Measurements from ENCODE around the gene IAPP.
"Not testable (repeated sequence)": the region's sequence is repeated elsewhere in the genome, so short reads cannot be mapped to it uniquely, and the experiment has no call there.

IAPP gene

DNA sequence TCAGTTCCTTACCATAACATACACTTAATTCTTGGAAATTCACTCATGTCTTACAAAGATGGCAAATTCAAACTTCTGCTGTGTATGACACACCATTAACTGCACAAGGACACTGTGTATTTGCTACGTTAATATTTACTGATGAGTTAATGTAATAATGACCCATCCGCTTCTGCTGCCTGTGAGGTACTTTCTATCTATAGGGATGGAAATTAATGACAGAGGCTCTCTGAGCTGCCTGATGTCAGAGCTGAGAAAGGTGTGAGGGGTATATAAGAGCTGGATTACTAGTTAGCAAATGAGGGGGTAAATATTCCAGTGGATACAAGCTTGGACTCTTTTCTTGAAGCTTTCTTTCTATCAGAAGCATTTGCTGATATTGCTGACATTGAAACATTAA is at the start of gene IAPP:
Gene IAPP, plus strand, starts transcription at position 301 of the 400 bp plus-strand sequence. CDS start 450 bp downstream, outside the sequence.
- DNase-seq (ENCODE audit: low read depth) = no peak

DNA sequence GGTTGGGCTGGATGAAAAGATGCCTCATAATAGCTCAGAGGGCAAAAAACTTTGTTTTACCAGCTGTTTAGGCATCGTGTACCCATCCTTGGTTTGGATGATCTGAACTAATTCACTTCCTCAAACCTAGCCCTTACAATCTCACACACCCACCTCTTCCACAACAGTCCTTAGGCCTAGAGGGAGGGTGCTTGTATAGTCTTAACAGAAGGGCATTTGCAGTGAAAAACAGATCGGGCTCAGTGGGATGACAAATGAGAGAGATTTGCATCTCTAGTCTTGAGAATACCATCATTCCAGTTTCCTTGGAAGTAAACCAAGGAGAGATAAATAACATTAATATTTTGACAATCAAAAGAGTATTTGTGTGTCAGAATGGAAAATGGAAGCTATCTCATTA is 49.0 kb upstream of the IAPP start:
- no peak for DNase-seq (ENCODE audit: low read depth)

DNA sequence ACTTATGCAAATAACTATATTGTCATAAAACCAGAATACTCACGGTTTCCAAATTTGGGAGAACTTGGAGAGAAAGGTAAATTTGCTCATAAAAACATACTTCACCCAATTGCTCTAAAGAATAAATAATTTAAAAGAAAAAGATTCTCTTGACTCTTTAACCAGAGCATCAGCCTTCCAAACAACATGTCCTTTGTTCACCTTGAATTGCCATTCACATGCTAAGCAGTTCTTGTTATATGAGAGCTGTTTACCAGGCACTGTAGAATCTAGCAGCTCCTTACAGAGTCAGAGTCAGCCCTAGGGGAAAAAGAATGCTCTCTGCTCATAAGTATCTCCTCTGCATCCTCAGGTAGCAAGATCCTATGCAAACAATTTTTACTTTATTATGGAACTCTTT is 48.2 kb upstream of the IAPP start:
- DNase-seq (ENCODE audit: low read depth) = no peak

DNA sequence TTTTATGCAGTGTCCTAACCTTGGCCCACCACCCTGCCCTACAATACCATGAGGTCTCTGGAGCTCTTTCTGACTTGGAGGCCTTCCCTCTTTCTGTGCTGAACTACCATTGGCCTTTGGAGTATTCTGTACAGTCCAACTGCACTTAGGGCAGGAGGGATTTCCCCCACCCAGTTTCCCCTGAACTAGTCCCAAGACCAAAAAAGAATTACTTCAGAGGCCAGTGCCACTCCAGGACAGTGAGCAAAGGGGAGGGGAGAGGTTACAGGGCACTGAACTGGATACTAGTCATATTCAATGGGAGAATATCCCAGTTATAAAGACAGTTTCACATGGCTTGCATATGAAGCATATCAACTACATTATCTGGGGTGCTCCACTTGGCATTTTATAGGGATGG is 44.1 kb upstream of the IAPP start:
- no peak for DNase-seq (ENCODE audit: low read depth)

DNA sequence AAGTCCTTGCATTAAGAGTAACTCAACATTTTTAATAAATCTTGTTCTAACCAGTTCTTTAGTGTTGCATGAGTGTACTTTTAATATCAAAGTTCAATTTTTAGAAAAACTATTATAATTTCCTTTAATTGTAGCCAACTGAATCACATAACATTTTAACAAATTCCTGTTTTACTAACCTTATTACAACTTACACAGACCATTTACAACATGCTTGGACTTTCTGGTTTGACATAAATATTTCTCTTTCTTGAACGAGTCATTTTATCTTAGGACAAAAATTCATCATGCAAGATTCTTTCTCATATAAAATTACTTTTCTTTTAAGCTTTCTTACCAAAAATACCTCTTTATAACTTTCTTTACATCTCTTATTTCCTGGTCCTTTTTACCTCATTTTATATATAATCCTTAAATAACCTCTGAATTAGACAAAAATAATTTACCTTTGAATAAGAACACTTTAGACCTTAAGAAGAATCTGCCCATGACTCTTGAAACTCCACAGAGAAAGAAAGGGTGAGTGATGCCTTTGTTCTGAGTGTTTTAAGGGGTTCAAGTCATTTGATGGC is 41.9 kb upstream of the IAPP start:
- no peak for DNase-seq (ENCODE audit: low read depth)

DNA sequence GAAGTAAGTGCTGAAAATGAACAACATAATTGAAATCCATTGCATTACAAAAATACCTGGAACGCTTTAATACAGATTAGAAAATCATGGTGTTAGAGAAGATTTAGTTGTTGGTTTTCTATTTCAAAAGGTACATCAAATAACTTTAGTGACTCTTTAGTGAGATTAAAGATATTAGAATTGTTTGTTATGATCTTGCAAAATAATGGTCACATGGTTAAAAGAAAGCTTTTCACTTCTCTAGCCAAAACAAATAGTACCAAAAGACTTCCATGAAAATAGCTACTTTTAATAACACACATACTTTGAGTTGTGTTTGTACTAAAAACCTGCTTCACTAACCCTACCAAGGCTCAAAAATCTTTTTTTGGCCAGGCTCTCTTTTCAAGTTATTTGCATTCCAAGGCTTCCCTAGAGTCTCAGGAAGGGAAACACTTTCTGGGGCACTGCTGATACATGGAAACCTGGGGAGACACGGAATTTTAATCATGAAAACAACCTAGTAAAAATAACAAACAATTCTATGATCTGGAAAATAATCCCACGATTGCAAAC is 37.9 kb upstream of the IAPP start, which contains the start of gene SLCO1A2:
Gene SLCO1A2, minus strand, starts transcription at position 147 of the 555 bp plus-strand sequence. CDS start 270 bp downstream, outside the sequence.
- no peak for DNase-seq (ENCODE audit: low read depth)

DNA sequence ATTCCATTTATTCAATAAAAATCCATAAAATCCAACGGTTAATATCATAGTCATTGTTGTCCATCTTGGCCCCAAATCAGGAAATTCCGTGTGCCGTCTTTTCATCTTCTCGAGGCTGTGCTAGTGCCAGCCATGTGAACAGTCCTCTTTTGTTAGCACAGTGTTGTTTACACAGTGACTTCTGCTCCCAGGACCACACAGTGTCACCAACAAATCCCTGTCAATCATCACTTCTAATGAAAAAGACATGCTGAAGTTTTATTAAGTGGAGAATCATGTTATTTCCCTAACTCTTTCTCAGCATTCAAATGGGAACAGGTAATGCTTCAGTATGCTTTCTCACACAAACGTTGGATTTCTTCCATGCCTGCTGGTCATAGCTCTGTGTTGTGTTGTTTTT is 36.0 kb upstream of the IAPP start:
- no peak for DNase-seq (ENCODE audit: low read depth)

DNA sequence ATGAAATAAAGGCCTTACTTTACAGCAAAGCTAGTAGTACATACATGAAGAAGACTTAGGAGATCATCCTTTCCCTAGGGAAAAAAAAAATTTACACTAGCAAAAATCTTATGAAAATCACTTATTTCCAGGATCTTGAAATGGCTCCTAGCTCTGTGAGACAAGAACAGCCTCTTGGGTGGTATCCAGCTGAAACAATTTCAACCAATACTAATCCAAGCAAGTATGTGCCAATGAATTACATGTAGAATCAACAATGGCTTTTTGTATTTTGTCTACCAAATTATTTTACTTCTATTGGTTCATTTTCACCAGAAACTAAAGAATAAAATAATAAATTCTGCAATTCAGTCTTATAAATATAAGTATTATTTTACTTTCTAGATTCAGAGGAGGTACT is 35.2 kb upstream of the IAPP start:
- no peak for DNase-seq (ENCODE audit: low read depth)

DNA sequence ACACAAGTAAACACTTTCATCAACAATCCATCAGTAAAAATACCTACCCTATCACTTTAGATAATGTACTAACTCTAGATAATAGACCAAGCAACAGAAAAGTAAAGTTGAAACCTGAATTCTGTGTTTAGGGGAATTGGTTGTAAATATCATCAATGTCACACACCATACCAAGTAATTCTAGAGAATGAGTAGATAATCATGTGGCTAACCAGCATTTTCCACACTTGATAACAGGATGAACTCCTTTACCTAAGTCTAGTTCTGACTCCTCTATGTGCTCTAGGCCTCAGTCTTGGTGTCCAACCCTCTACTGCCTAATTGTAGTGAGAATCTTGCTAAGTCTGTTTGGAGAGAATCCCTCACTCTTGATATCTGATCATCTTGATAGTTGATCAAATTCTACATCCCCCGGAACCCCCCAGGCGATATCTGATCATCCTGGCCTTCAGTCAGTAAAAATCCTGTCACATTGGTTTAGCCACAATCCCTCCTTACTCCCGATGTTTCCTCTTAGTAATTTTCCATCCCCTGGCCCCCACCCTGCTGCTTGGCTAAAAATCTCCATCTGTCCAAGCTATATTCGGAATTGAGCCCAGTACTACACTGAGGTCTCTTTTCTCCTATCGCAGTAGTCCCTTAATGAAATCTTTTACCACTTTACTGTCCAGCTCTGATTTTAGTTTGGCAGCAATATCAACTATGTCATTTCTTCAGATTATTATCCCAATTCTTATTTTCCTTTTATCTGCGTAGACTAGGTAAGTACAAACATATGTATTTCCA is 34.5 kb upstream of the IAPP start:
- no peak for DNase-seq (ENCODE audit: low read depth)

DNA sequence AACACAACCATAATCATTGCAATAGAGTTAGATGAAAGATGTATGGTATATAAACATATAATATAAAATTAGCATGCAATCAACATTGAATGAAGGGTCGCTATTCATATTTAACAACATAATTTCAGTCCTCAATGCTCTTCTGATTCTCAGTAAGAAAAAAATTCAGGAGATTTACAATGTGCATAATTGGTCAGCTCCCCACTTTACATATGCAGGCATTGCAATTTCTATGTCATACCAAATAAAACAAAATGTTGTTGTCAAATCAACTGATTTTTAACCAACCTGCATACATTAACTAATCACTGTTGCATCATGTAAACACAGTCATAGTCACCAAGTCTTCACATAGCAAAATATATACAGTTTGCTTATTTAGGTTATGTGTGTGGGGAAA is 32.8 kb upstream of the IAPP start:
- no peak for DNase-seq (ENCODE audit: low read depth)

DNA sequence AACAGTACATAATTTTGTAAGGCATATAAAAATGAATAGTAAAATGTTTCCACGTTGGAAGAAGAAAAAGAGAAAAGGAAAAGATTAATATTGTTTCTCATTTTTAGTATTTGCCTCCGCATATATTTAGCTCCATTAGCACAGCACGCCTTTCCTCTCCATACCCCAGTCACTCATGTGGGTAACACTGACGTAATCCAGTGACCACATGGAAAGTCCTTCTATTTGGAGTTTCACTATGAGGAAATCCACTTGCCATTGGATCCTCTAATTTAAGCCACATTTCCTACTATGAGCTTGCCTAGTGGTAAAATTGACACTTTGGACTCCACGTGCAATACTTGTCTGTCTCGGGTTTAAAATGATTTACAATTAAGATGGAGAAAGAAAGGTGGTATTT is 32.3 kb upstream of the IAPP start:
- DNase-seq (ENCODE audit: low read depth) = no peak

DNA sequence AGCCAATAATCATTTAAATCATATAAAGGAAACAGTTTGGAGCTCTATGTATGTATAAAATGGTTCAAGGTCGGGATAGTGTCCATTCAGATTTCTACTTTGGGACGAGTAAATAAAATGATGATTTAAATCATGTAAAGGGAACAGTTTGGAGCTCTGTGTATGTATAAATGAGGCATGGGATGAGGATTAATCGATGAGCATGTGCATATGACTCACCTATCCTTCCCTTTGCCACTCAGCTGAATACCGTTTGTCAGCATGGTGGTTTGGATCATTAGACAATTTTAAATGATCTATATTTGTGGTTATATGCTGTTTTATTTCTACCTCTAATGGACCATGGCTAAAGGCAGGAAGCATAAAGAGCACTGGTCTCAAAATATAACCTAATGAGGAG is 30.9 kb upstream of the IAPP start:
- DNase-seq (ENCODE audit: low read depth) = no peak

DNA sequence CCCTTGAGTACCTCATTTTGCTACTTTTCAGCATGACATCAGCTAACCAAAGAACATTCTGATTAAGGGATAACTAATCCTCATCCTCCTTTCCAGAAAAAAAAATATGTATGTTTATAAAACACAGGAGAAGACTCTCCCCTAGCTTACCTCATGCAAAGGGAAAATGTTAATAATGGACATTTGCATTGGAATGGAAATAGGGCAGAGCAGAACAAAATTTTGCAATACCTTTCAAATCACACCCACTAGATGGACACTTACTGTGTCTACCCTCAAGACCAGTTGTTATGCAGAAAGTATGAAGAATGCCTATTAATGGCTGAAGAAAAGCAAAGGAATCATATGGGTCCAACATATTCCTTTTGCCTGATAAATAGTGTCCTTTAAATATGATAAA is 29.1 kb upstream of the IAPP start:
- no peak for DNase-seq (ENCODE audit: low read depth)

DNA sequence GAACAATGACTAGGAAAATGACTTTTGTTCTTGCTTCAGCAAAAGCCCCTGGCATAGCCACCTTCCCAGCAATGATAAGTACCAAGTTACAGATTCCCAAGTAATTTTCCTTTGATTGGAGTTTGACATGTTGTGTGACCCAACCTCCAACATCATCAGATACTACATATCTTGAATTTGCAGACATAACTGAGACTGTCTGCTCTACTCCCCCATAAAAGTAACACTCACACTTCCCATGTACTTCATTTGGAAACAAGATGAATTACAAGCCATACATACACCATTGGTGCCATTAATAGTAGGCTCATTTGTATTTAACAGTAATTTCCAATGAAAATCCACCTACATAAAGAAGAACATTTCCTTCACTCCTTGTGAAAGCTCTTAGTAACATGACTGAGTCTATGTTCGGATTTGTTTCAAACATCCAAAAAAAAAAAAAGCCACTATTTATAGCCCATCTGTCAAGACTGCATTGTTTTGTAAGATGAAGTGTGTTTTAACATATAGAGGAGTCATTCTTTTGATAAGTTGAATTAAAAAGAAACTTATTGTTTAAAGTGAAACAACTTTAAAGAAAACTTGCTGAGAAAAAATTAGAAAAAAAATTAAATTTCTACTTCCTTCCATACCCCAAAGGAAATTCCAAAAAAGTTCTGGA is 26.0 kb upstream of the IAPP start:
- DNase-seq (ENCODE audit: low read depth) = no peak

DNA sequence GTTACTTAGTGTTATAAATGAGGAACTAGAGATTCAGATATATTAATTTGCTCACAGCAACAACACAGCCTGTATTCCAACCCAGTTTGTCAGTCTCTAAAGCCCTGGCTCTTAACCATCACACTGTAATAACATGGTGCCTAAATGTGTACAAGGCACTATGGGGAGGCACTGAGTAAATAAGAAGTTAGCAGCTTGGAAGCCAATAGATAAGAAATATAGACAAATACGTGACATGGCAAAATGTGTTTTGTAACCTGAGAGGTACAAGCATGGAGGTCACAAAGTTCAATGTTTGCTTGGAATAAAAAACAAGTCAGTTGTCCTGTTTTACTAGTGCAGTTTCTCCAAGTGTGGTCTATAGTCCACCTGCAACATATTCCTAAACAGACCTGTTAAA is 21.7 kb upstream of the IAPP start:
- DNase-seq (ENCODE audit: low read depth) = no peak

DNA sequence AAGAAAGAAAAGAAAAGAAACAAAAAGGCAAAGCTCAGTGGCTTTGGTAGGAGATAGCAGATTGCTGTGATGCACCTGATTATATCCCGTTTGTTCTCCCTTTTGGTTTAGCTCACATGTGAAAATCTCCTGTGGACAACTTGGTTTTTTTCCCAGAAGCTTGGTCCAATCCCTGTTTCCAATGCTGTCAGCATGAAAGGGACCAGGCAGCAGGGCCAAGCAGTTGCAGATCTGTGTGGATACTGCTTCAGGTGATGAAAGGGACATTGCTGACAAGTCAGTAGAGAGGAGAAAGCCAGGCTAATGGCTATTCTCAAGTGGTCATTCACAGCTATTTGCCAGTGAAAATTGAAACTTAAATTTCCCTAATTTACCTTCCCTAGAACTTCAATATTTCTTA is 19.2 kb upstream of the IAPP start:
- DNase-seq (ENCODE audit: low read depth) = no peak

DNA sequence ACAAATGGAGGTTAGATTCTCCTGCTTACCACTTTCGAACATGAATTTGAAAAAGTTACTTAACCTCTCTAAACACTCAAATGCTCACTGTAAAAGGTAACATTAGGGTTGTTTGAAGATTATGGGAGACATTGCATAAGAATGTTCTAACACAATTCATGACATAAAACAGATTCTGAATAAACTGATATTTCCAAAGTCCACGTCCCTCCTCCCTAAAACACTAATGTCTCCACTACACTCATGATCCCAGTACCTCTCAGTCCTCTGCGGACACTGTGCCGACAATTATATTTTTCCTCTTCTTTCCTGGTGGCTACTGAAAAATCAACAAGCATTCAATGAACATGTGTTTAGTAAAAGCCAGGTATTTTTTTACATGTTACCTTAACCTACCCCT is 18.8 kb upstream of the IAPP start:
- DNase-seq (ENCODE audit: low read depth) = no peak

DNA sequence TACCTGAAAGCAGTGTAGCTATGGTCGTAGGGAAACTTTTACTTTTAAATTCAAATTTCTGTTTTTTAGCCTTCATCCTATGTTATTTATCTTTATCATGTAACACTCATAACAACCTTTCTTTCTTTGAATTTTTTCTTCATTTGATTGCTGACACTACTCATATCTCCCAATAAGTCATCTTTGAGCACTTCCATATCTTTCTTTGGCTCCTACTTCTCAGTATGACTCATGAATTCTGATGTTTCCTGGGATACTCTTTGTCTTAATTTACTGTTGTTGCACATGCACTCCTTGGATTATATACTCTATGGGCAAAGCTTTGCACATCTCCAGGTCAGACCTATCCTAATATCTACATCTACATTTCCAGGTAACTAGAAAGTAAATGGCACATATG is 18.1 kb upstream of the IAPP start:
- no peak for DNase-seq (ENCODE audit: low read depth)

DNA sequence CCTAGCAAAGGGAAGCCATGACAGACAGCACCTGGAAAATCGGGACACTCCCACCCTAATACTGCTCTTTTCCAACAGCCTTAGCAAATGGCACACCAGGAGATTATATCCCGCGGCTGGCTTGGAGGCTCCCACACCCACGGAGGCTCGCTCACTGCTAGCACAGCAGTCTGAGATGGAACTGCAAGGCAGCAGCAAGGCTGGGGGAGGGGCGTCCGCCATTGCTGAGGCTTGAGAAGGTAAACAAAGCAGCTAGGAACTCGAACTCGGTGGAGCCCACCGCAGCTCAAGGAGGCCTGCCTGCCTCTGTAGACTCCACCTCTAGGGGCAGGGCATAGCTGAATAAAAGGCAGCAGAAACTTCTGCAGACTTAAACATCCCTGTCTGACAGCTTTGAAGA is 12.1 kb upstream of the IAPP start:
- DNase-seq (ENCODE audit: low read depth) = not testable (repeated sequence)

DNA sequence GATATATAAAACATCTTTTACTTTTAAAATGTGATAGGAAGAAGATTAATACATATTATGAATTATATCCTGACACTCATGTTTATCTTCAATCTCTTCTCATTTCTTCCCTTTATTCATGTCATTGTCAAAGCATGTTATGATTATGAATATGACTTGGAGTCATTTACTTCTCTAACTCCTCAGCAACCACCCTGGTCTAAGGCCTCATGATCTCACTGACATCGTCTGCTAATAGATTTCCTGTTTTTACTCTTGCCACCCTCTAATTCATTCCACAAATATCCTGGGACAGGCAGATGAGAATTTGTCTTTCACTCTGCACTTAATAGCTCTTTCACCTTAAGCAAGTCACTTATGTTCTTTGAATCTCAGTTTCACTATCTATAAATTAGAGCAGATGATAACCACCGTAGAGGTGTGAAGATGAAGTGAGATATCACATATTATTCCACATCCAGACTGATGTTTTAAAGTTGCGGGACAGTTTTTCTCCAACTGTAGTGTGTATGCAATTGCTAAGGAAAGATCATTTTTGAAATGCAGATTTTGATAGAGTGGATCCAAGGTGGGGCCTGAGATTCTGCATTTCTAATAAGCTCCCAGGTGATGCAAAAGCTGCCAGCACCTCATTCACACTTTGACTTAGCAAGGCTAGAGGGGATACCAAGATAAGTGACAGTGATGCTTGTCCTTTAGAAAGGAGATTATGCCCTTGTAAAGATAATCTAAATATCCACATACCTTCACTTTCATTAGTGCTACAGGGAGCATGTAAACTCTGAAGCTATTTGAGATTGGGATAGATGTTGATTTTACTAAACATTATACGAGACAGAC is 3.3 kb upstream of the IAPP start:
- DNase-seq (ENCODE audit: low read depth) = no peak

DNA sequence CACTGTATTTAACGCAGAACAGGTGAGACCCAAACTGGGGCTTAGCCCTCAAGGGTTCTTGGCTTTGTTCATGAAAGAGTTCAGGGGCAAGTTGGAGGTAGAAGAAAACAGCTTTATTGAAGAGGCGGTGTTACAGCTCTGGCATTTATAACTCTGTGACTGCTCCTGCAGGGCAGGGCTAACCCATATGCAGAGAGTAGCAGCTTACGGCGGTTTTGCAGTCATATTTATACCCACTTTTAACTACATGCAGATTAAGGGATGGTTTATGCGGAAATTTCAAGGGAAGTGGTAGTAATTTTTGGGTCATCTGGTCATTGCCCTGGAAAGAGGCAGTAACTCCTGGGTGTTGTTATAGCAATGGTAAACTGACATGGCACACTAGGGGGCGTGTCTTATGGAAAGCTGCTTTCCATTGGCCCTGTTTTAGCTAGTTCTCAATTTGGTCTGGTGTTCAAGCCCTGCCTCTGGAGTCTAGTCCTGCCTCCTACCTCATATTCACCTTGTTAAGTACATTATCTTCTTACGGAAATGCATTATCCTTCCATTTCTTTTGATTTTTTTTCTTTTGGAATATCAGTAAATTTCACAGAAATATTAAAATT is 1.8 kb upstream of the IAPP start:
- DNase-seq (ENCODE audit: low read depth) = no peak

DNA sequence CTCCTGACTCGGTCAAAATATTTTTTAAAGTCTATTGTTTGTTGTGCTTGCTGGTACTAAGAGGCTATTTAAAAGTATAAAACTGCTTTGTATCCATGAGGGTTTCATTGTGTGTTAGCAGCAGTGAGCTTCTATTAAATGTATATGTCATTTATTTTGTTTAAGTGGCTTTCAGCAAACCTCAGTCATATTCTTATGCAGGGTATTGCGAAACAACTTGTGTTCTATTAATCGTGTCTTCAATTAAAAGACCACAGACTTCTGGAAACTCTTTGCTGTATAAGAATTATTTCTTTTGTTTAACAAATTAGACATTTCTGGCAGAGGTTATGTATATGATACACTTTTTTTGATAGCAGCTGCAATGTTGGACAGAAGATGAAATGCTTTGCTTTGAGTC is 6.5 kb downstream of the IAPP start:
- DNase-seq (ENCODE audit: low read depth) = no peak
